IMR-90 (cell line): ENCODE data around the gene ALS2. TPM values are rescaled to one million over a fixed set of nuclear protein-coding genes. Genes with fewer than 3 reads are reported as not detected.
A peak's percentile ranks its signal among the peaks of the same experiment; 100 is the strongest.

Source experiments
- ATAC-seq: fragments of 200-7000 bp; cut with Tn5 transposase; 2 replicates; pipeline ENCODE4 v1.9.1; 2020; ENCODE audit warnings: low read depth, mild to moderate bottlenecking, moderate library complexity
- BruUV-seq: library from RNA; stranded (reverse); fragments of 400-500 nt; replicated peaks from 2 replicates; lab custom pipeline; 2021; lab: Mats Ljungman, UMichigan
- CTCF ChIA-PET: fragments of 300-600 bp; formaldehyde crosslinking; extraction: SDS; loops from one replicate; lab custom pipeline; 2021; ENCODE audit warnings: antibody characterized with exemption; lab: Yijun Ruan, JAX
- POLR2A ChIA-PET: fragments of 300-600 bp; sonication (Branson Sonifier 250); formaldehyde crosslinking; loops from one replicate; lab custom pipeline; 2022; ENCODE audit warnings: antibody characterized with exemption; ENCODE audit not compliant: unreplicated experiment; lab: Charles Lee
- DNase-seq: peaks from one replicate; pipeline ENCODE4 v3.0.0; 2013
- H2AFZ ChIP-seq: replicated peaks from 2 replicates; pipeline ENCODE3; 2013; ENCODE audit warnings: low read length, mild to moderate bottlenecking; ENCODE audit not compliant: poor library complexity
- H2AK5ac ChIP-seq: 2 replicates; pipeline ENCODE4 v1.6.1; 2013; ENCODE audit warnings: low read depth, low read length, inconsistent platforms
- H2AK9ac ChIP-seq: replicated peaks from 2 replicates; pipeline ENCODE3; 2013; ENCODE audit warnings: mild to moderate bottlenecking, low read depth, low read length, moderate library complexity; ENCODE audit not compliant: poor library complexity
- H2BK120ac ChIP-seq: 2 replicates; pipeline ENCODE4 v1.6.1; 2013; ENCODE audit warnings: low read depth, low read length, inconsistent platforms
- H2BK15ac ChIP-seq: 3 replicates; pipeline ENCODE4 v1.6.1; 2013; ENCODE audit warnings: low read depth, low read length, inconsistent platforms
- H2BK20ac ChIP-seq: 2 replicates; pipeline ENCODE4 v1.6.1; 2013; ENCODE audit warnings: low read depth, mild to moderate bottlenecking, inconsistent platforms, low read length, moderate library complexity
- H2BK5ac ChIP-seq: 2 replicates; pipeline ENCODE4 v1.6.1; 2013; ENCODE audit warnings: mild to moderate bottlenecking, low read depth, low read length, inconsistent platforms; ENCODE audit not compliant: poor library complexity, severe bottlenecking
- H3K14ac ChIP-seq: replicated peaks from 2 replicates; pipeline ENCODE4 v1.6.1; 2013; ENCODE audit warnings: low read depth, low read length, inconsistent platforms
- H3K18ac ChIP-seq: 2 replicates; pipeline ENCODE4 v1.6.1; 2013; ENCODE audit warnings: low read depth, low read length, control low read depth
- H3K23ac ChIP-seq: 2 replicates; pipeline ENCODE4 v1.6.1; 2013; ENCODE audit warnings: low read depth, low read length, inconsistent platforms
- H3K27ac ChIP-seq: 2 replicates; pipeline ENCODE4 v1.5.1; 2013; ENCODE audit warnings: mild to moderate bottlenecking, control low read depth, low read length; ENCODE audit not compliant: insufficient read depth
- H3K27me3 ChIP-seq: 2 replicates; pipeline ENCODE4 v1.6.1; 2013; ENCODE audit warnings: low read length; ENCODE audit not compliant: control insufficient read depth, insufficient read depth
- H3K36me3 ChIP-seq: 2 replicates; pipeline ENCODE4 v1.6.1; 2013; ENCODE audit warnings: low read length, mixed read lengths; ENCODE audit not compliant: control insufficient read depth, insufficient read depth
- H3K4ac ChIP-seq: 2 replicates; pipeline ENCODE4 v1.6.1; 2013; ENCODE audit warnings: low read depth, low read length, inconsistent platforms
- H3K4me1 ChIP-seq: 2 replicates; pipeline ENCODE4 v1.6.1; 2013; ENCODE audit warnings: low read length, mixed read lengths; ENCODE audit not compliant: control insufficient read depth, insufficient read depth
- H3K4me2 ChIP-seq: 2 replicates; pipeline ENCODE4 v1.6.1; 2013; ENCODE audit warnings: low read depth, mild to moderate bottlenecking, control low read depth, low read length, moderate library complexity
- H3K4me3 ChIP-seq: 2 replicates; pipeline ENCODE4 v1.5.1; 2013; ENCODE audit warnings: low read depth, mild to moderate bottlenecking, control low read depth, low read length, moderate library complexity; ENCODE audit not compliant: insufficient read depth
- H3K56ac ChIP-seq: 2 replicates; pipeline ENCODE4 v1.6.1; 2013; ENCODE audit warnings: low read length, inconsistent platforms; ENCODE audit not compliant: insufficient read depth; ENCODE audit errors: extremely low read depth
- H3K79me1 ChIP-seq, 2 experiments: 2 replicates each; pipeline ENCODE4 v1.6.1; 2013; ENCODE audit warnings: low read length in 2 of 2, inconsistent platforms in 1 of 2, low read depth in 1 of 2
- H3K9ac ChIP-seq: 2 replicates; pipeline ENCODE4 v1.6.1; 2013; ENCODE audit warnings: low read depth, low read length, control low read depth
- H3K9me1 ChIP-seq: 2 replicates; pipeline ENCODE4 v1.6.1; 2013; ENCODE audit warnings: low read length, inconsistent platforms; ENCODE audit not compliant: insufficient read depth
- H3K9me3 ChIP-seq: 2 replicates; pipeline ENCODE4 v1.6.1; 2013; ENCODE audit warnings: low read length; ENCODE audit not compliant: control insufficient read depth, insufficient read depth
- H4K20me1 ChIP-seq: 2 replicates; pipeline ENCODE4 v1.6.1; 2013; ENCODE audit warnings: low read length, inconsistent platforms; ENCODE audit not compliant: insufficient read depth
- H4K5ac ChIP-seq: 2 replicates; pipeline ENCODE4 v1.6.1; 2013; ENCODE audit warnings: mild to moderate bottlenecking, low read depth, low read length, control low read depth
- H4K8ac ChIP-seq, 2 experiments: 2 replicates each; pipeline ENCODE4 v1.6.1; 2013; ENCODE audit warnings: low read depth in 2 of 2, low read length in 2 of 2, control low read depth in 1 of 2, inconsistent platforms in 1 of 2
- H4K91ac ChIP-seq: 2 replicates; pipeline ENCODE4 v1.6.1; 2013; ENCODE audit warnings: low read depth, low read length, inconsistent platforms; ENCODE audit not compliant: insufficient read depth
- BHLHE40 ChIP-seq: fragments of 150-350 bp; IDR thresholded peaks from 2 replicates; pipeline ENCODE4 v1.6.1; 2016; ENCODE audit warnings: mild to moderate bottlenecking, low read depth, low read length
- CEBPB ChIP-seq: IDR thresholded peaks from 2 replicates; pipeline ENCODE4 v1.6.1; 2012; ENCODE audit warnings: low read depth, low read length, improper control_type of control experiment
- CHD1 ChIP-seq: IDR thresholded peaks from 2 replicates; pipeline ENCODE4 v1.6.1; 2012; ENCODE audit warnings: low read depth, low read length, improper control_type of control experiment
- MAZ ChIP-seq: IDR thresholded peaks from 2 replicates; pipeline ENCODE4 v1.6.1; 2012; ENCODE audit warnings: low read depth, mild to moderate bottlenecking, low read length, improper control_type of control experiment, moderate library complexity, borderline replicate concordance
- NFE2L2 ChIP-seq: fragments of 150-350 bp; IDR thresholded peaks from 2 replicates; pipeline ENCODE4 v1.6.1; 2016; ENCODE audit warnings: low read depth, mild to moderate bottlenecking, low read length
- SMC3 ChIP-seq: fragments of 150-350 bp; IDR thresholded peaks from 2 replicates; pipeline ENCODE4 v1.6.1; 2016; ENCODE audit warnings: low read depth, mild to moderate bottlenecking, antibody characterized with exemption, low read length, moderate library complexity
- WGBS, 2 experiments: methylation state at CpG; one replicate each; pipeline versions ENCODE4 v1.1.5 to v1.1.7; 2013; ENCODE audit warnings: missing lambda C conversion rate in 2 of 2; ENCODE audit not compliant: insufficient read length in 1 of 2; ENCODE audit errors: extremely low coverage in 2 of 2; 5-methylcytosine and 5-hydroxymethylcytosine counted together
- dilution Hi-C: fragments of 300-500 bp; cut with HindIII; formaldehyde crosslinking; loops from one replicate; pipeline ENCODE4 v1.14.3; 2018; ENCODE audit warnings: low sequenced_read_pairs; ENCODE audit not compliant: unreplicated experiment
- in situ Hi-C: fragments of 300-500 bp; cut with MboI; formaldehyde crosslinking; loops from 3 replicates; pipeline ENCODE4 v1.14.3; 2019; ENCODE audit warnings: low sequenced_read_pairs, inconsistent platforms, mixed read lengths
- intact Hi-C: fragments of 100-400 bp; cut with micrococcal nuclease; formaldehyde crosslinking; loops from 2 replicates; pipeline ENCODE4 v1.10.0; 2022
- polyA plus RNA-seq, 3 experiments: library from polyadenylated mRNA; depleted of rRNA; stranded (reverse); fragments of >200 nt; gene quantifications; 2 replicates each; pipeline ENCODE4 v1.2.3, GENCODE V29; 2012; ENCODE audit warnings: low replicate concordance in 1 of 3
- total RNA-seq: library from RNA; depleted of rRNA; stranded (reverse); fragments of >200 nt; gene quantifications from 2 replicates; pipeline ENCODE4 v1.2.3, GENCODE V29; 2012
- TF ChIP-seq, protein P1 (sequence below): conservative IDR thresholded peaks from 2 replicates; pipeline ENCODE4 v1.5.1; 2012; ENCODE audit warnings: mild to moderate bottlenecking, low read depth, low read length, improper control_type of control experiment
- TF ChIP-seq, protein P2 (sequence below): fragments of 150-350 bp; IDR thresholded peaks from 2 replicates; pipeline ENCODE4 v1.6.1; 2017; ENCODE audit warnings: mild to moderate bottlenecking, antibody characterized with exemption, low read length, low read depth

ALS2 gene
- total and polyA plus RNA-seq, 2 of the 4 experiments (the other 2 are of a cell fraction) = 14.4 to 42.3 TPM

DNA sequence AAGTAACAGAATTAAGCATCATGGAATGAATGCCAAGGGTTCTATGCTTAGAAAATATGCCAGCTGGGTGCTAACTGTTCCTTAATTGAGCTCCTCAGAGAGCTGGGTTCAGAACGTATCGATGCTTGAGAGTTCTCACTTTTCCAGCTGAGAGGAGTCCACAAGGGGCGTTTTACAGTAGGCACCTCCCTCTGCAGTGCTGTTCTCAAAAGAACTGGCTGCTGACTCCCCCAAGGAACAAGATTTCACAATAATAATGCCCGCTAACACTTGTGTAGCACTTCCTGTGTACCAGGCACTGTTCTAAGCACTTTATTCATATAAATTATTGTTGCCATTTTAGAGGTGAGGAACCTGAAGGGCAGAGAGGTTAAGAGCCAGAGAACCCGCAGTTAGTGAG, 119.4 kb downstream of the ALS2 start:
- Histone ChIP-seq H3K56ac (no peak overlapping the region), H3K27ac (no peak overlapping the region), H3K27me3 (no peaks in the 10 kb centered on the region), H3K36me3 (no peaks in the 10 kb centered on the region), H2BK20ac (no peak overlapping the region), H3K9me1 (peaks cover 7% of the 10 kb centered on the region), H2AFZ (no peak overlapping the region), H3K4me2 (no peak overlapping the region), H3K79me1 (no peaks in the 10 kb centered on the region), H4K91ac (no peak overlapping the region; the same call in 1 of the 2 replicates), H4K5ac (peak overlapping the region; percentile 61; the same call in 1 of the 2 replicates), H3K9me3 (no peaks in the 10 kb centered on the region), H2AK5ac (no peak overlapping the region), H3K23ac (peak overlapping the region; percentile 53; the same call in 1 of the 2 replicates), H3K4ac (no peak overlapping the region; the same call in 1 of the 2 replicates), H3K14ac (peak overlapping the region; percentile 63; the same call in 1 of the 2 replicates), H2BK15ac (no peak overlapping the region), H2BK120ac (no peak overlapping the region), H3K4me3 (no peak overlapping the region), H3K4me1 (0 out of 2 replicates have a peak, but pooled peaks cover 2% of the 10 kb centered on the region), H4K8ac (peak overlapping the region in 1 of 2 experiments; percentile 52; a peak in 1 of 4 replicates), H2AK9ac (peak overlapping the region; percentile 86), H3K9ac (no peak overlapping the region), H2BK5ac (no peak overlapping the region), H3K18ac (peak overlapping the region; percentile 51; the same call in 1 of the 2 replicates), H4K20me1 (no peaks in the 10 kb centered on the region)
- DNase-seq (no peak), ATAC-seq (no peak)
- intact Hi-C loops (no loop called here), dilution Hi-C loops (no loop called here), in situ Hi-C loops (no loop called here)
- POLR2A ChIA-PET = no interaction called here
- BruUV-seq = no TSS peak
- CTCF ChIA-PET = no interaction called here
- WGBS, 2 experiments = 90% methylated on average over 2 of the region's 5 CpGs; no CpG with 5 or more reads in 1 of the 2 experiments
- TF ChIP-seq CEBPB = peak; percentile 40; the same call in 1 of the 2 replicates
- no peak for TF ChIP-seq BHLHE40
- no peak for TF ChIP-seq NFE2L2
- TF ChIP-seq CHD1 = no peak
- TF ChIP-seq, protein P1, sequence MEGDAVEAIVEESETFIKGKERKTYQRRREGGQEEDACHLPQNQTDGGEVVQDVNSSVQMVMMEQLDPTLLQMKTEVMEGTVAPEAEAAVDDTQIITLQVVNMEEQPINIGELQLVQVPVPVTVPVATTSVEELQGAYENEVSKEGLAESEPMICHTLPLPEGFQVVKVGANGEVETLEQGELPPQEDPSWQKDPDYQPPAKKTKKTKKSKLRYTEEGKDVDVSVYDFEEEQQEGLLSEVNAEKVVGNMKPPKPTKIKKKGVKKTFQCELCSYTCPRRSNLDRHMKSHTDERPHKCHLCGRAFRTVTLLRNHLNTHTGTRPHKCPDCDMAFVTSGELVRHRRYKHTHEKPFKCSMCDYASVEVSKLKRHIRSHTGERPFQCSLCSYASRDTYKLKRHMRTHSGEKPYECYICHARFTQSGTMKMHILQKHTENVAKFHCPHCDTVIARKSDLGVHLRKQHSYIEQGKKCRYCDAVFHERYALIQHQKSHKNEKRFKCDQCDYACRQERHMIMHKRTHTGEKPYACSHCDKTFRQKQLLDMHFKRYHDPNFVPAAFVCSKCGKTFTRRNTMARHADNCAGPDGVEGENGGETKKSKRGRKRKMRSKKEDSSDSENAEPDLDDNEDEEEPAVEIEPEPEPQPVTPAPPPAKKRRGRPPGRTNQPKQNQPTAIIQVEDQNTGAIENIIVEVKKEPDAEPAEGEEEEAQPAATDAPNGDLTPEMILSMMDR = no peak
- TF ChIP-seq, protein P2, sequence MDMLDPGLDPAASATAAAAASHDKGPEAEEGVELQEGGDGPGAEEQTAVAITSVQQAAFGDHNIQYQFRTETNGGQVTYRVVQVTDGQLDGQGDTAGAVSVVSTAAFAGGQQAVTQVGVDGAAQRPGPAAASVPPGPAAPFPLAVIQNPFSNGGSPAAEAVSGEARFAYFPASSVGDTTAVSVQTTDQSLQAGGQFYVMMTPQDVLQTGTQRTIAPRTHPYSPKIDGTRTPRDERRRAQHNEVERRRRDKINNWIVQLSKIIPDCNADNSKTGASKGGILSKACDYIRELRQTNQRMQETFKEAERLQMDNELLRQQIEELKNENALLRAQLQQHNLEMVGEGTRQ = no peak
- no peak for TF ChIP-seq MAZ
- TF ChIP-seq SMC3 = no peak
